K562 (cell line): ENCODE results near the gene FAR1. TPM values are rescaled to one million over a fixed set of nuclear protein-coding genes. Genes with fewer than 3 reads are reported as not detected.

Source experiments
- ATAC-seq: fragments of 200-7000 bp; cut with Tn5 transposase; 3 replicates; pipeline ENCODE4 v1.9.1; 2020; ENCODE audit warnings: moderate library complexity
- BruUV-seq: library from RNA; stranded (reverse); fragments of 400-500 nt; replicated peaks from 2 replicates; lab custom pipeline; 2021; lab: Mats Ljungman, UMichigan
- CTCF ChIA-PET: fragments of 300-600 bp; formaldehyde crosslinking; extraction: SDS; loops from one replicate; lab custom pipeline; 2021; ENCODE audit warnings: low intra/inter-chr PET ratio; lab: Yijun Ruan, JAX
- POLR2A ChIA-PET: fragments of 300-600, 350-650 bp; sonication (Branson Sonifier 250); formaldehyde crosslinking; extraction: SDS; loops from one replicate; lab custom pipeline; 2021; ENCODE audit warnings: antibody characterized with exemption, inconsistent platforms; lab: Yijun Ruan, JAX
- DNase-seq, 4 experiments: peaks; one replicate each; pipeline versions ENCODE4 v3.0.0 to v3.0.0-alpha.2; 2011 to 2018; ENCODE audit warnings: low spot score in 3 of 4, mixed read lengths in 3 of 4; ENCODE audit errors: extremely low read depth in 1 of 4
- FAIRE-seq: peaks from 2 replicates; lab custom pipeline; 2011; peaks lifted over from hg19 to GRCh38; lab: Jason Lieb, UNC
- H2AFZ ChIP-seq: 2 replicates; pipeline ENCODE4 v1.6.0; 2011; ENCODE audit warnings: low read depth, low read length, control low read depth, inconsistent platforms
- H3K27ac ChIP-seq: fragments of 200-600 bp; 3 replicates; pipeline ENCODE4 v1.8.0; 2011; ENCODE audit warnings: low read depth, mild to moderate bottlenecking, control low read depth, inconsistent platforms, low read length, moderate library complexity, mixed read lengths; ENCODE audit errors: extremely low read depth
- H3K27me3 ChIP-seq, 2 experiments: fragments of 300-600 bp in 1 of 2; 2 replicates in 1 of 2; 3 replicates in 1 of 2; pipeline versions ENCODE4 v1.6.0 to v1.8.0; 2011; ENCODE audit warnings: inconsistent platforms in 2 of 2, low read length in 2 of 2, mild to moderate bottlenecking in 1 of 2, mixed read lengths in 1 of 2, moderate library complexity in 1 of 2; ENCODE audit not compliant: control insufficient read depth in 2 of 2, insufficient read depth in 2 of 2
- H3K36me3 ChIP-seq: fragments of 300-600 bp; 3 replicates; pipeline ENCODE4 v1.8.0; 2011; ENCODE audit warnings: mild to moderate bottlenecking, low read length, inconsistent platforms; ENCODE audit not compliant: control insufficient read depth, insufficient read depth
- H3K4me1 ChIP-seq, 2 experiments: fragments of 200-600 bp in 1 of 2; replicated peaks in 1 of 2; 2 replicates in 1 of 2; 3 replicates in 1 of 2; pipeline versions ENCODE4 v1.5.1 to v1.8.0; 2011; ENCODE audit warnings: inconsistent platforms in 2 of 2, low read length in 2 of 2, mild to moderate bottlenecking in 1 of 2, mixed read lengths in 1 of 2, moderate library complexity in 1 of 2; ENCODE audit not compliant: control insufficient read depth in 2 of 2, insufficient read depth in 2 of 2
- H3K4me2 ChIP-seq: 2 replicates; pipeline ENCODE4 v1.6.1; 2011; ENCODE audit warnings: low read length, control low read depth, inconsistent platforms, mixed read lengths; ENCODE audit not compliant: insufficient read depth
- H3K4me3 ChIP-seq: fragments of 200-600 bp; sonication (generic), shearing (Covaris generic); 2 replicates; pipeline ENCODE4 v1.5.1; 2016; ENCODE audit warnings: control low read depth, inconsistent platforms
- H3K79me2 ChIP-seq: fragments of 200-600 bp; 3 replicates; pipeline ENCODE4 v1.8.0; 2011; ENCODE audit warnings: low read length, inconsistent platforms; ENCODE audit not compliant: control insufficient read depth, insufficient read depth
- H3K9ac ChIP-seq, 2 experiments: 2 replicates each; pipeline versions ENCODE4 v1.6.0 to v1.6.1; 2011; ENCODE audit warnings: low read depth in 2 of 2, low read length in 2 of 2, control low read depth in 1 of 2, inconsistent platforms in 1 of 2, mild to moderate bottlenecking in 1 of 2, mixed read lengths in 1 of 2; ENCODE audit not compliant: insufficient read depth in 1 of 2
- H3K9me1 ChIP-seq: one replicate; pipeline ENCODE4 v1.6.0; 2011; ENCODE audit warnings: inconsistent platforms, mild to moderate bottlenecking, low read length, moderate library complexity; ENCODE audit not compliant: control insufficient read depth, insufficient read depth
- H3K9me3 ChIP-seq: replicated peaks from 2 replicates; pipeline ENCODE4 v1.5.1; 2011; ENCODE audit warnings: low read depth, low read length, inconsistent platforms; ENCODE audit not compliant: control insufficient read depth, insufficient read depth
- H4K20me1 ChIP-seq: replicated peaks from 2 replicates; pipeline ENCODE4 v1.6.1; 2011; ENCODE audit warnings: low read length, inconsistent platforms, mixed read lengths; ENCODE audit not compliant: control insufficient read depth, insufficient read depth
- HDAC2 ChIP-seq: fragments of 450-650 bp; IDR thresholded peaks from 2 replicates; pipeline ENCODE4 v1.6.1; 2016; ENCODE audit warnings: mild to moderate bottlenecking
- SNIP1 ChIP-seq: fragments of 450-650 bp; IDR thresholded peaks from 2 replicates; pipeline ENCODE4 v1.7.1; 2017; ENCODE audit warnings: low read depth, mild to moderate bottlenecking
- SREBF1 ChIP-seq: fragments of 150-350 bp; IDR thresholded peaks from 2 replicates; pipeline ENCODE4 v1.6.1; 2014; ENCODE audit warnings: antibody characterized with exemption, low read depth, low read length, borderline replicate concordance
- WGBS: fragments of 100-300 bp; shearing (Covaris generic); methylation state at CpG from one replicate; pipeline ENCODE4 v1.1.6; 2016; ENCODE audit warnings: low coverage, mixed read lengths; ENCODE audit not compliant: insufficient coverage; ENCODE audit errors: missing lambda C conversion rate; 5-methylcytosine and 5-hydroxymethylcytosine counted together
- in situ Hi-C: fragments of 300-500 bp; cut with MboI; formaldehyde crosslinking; loops from 4 replicates; pipeline ENCODE4 v1.15.0; 2018; ENCODE audit warnings: inconsistent platforms, mixed read lengths
- intact Hi-C: fragments of 100-400 bp; cut with micrococcal nuclease; formaldehyde crosslinking; loops from 2 replicates; pipeline ENCODE4 v1.14.2; 2022
- polyA plus RNA-seq, 8 experiments: library from polyadenylated mRNA; depleted of rRNA in 4 of 8; stranded (reverse) in 5 of 8; unstranded in 3 of 8; fragments of >200 nt; fragmentation: Nextera tagmentation in 2 of 8; fragmentation: Illumina TruSeq in 1 of 8; extraction: Ambion mirVana in 2 of 8; extraction: Trizol in 1 of 8; gene quantifications; 2 replicates each; pipeline versions ENCODE4 v1.2.1 to v1.2.3, GENCODE V29; 2011 to 2014; ENCODE audit warnings: inconsistent platforms in 1 of 8, missing spikeins in 1 of 8
- total RNA-seq, 7 experiments: library from RNA; depleted of rRNA in 6 of 7; stranded (reverse); fragments of >200 nt in 6 of 7; fragmentation: Illumina TruSeq in 2 of 7; extraction: Trizol in 2 of 7; gene quantifications; 2 replicates each; pipeline versions ENCODE4 v1.2.1 to v1.2.3, GENCODE V29; 2011 to 2021; ENCODE audit warnings: low replicate concordance in 1 of 7
- TF ChIP-seq, protein P1 (sequence below): sonication (generic); formaldehyde crosslinking; IDR thresholded peaks from 2 replicates; pipeline ENCODE4 v1.8.0; 2023; ENCODE audit warnings: mild to moderate bottlenecking, missing genetic modification reagents
- TF ChIP-seq, protein P2 (sequence below), 2 experiments: IDR thresholded peaks in 1 of 2; conservative IDR thresholded peaks in 1 of 2; 2 replicates each; pipeline ENCODE4 v1.6.1; 2016; ENCODE audit warnings: low read depth in 2 of 2, mild to moderate bottlenecking in 1 of 2, missing compliant biosample characterization in 1 of 2, missing genetic modification characterization in 1 of 2, moderate library complexity in 1 of 2
- TF ChIP-seq, protein P3 (sequence below): fragments of 250-450 bp; sonication (Bioruptor Pico); IDR thresholded peaks from 2 replicates; pipeline ENCODE4 v1.4.0; 2020; ENCODE audit warnings: borderline replicate concordance

Gene FAR1
- total and polyA plus RNA-seq, 9 of the 15 experiments (the other 6 are each of a cell fraction or from before 2014, with no cell fraction given): 17.7 to 88.2 (median 52.6) TPM

DNA sequence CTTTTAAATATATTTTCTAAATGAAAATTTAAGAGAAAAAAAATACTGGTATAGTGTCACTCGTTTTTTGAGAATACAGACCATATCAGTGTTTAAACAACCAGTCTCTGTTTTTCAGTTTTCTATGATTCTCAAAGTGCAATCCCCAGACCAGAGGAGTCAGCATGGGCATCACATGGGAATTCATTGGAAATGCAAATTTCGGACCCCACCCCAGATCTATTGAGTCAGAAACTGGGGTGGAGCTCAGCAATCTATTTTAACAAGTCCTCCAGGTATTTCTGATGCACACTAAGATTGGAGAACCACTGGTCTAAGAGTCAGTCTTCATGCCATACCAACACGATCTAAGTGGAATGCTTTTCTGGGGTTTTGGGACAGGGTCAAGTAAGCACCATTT, 66.1 kb downstream of the FAR1 start (continued):
- TF ChIP-seq, protein P1, sequence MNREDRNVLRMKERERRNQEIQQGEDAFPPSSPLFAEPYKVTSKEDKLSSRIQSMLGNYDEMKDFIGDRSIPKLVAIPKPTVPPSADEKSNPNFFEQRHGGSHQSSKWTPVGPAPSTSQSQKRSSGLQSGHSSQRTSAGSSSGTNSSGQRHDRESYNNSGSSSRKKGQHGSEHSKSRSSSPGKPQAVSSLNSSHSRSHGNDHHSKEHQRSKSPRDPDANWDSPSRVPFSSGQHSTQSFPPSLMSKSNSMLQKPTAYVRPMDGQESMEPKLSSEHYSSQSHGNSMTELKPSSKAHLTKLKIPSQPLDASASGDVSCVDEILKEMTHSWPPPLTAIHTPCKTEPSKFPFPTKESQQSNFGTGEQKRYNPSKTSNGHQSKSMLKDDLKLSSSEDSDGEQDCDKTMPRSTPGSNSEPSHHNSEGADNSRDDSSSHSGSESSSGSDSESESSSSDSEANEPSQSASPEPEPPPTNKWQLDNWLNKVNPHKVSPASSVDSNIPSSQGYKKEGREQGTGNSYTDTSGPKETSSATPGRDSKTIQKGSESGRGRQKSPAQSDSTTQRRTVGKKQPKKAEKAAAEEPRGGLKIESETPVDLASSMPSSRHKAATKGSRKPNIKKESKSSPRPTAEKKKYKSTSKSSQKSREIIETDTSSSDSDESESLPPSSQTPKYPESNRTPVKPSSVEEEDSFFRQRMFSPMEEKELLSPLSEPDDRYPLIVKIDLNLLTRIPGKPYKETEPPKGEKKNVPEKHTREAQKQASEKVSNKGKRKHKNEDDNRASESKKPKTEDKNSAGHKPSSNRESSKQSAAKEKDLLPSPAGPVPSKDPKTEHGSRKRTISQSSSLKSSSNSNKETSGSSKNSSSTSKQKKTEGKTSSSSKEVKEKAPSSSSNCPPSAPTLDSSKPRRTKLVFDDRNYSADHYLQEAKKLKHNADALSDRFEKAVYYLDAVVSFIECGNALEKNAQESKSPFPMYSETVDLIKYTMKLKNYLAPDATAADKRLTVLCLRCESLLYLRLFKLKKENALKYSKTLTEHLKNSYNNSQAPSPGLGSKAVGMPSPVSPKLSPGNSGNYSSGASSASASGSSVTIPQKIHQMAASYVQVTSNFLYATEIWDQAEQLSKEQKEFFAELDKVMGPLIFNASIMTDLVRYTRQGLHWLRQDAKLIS (CRISPR knock-in tag): no peak
- no peak for TF ChIP-seq SREBF1

DNA sequence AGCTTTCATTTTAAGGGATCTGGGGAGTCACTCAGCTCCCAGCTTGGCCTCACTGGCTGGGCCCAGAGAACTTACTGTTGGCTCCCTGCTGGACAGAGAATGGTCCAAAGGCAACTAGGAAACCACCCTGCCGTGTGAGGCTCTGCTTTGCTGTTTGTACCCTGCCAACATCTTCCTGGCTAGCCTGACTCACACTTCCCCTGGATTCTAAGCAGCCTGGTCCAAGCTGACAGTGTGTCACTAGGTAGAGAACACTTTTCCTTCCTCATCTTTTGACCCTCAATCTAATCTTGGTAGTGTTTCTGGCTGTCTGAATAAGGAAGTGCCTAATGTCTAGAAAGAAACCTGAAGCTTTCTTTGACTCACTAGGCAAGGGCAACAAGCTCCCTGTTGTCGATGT, 76.7 kb downstream of the FAR1 start:
- Histone ChIP-seq H3K4me3 (no peak overlapping the region), H3K27me3 (no peaks in the 10 kb centered on the region), H3K4me2 (no peak overlapping the region), H3K27ac (no peak overlapping the region), H3K4me1 (no peaks in the 10 kb centered on the region; a peak in 3 of 5 replicates), H3K9me3 (no peaks in the 10 kb centered on the region), H3K79me2 (no peaks in the 10 kb centered on the region), H2AFZ (no peak overlapping the region), H4K20me1 (no peaks in the 10 kb centered on the region), H3K36me3 (no peaks in the 10 kb centered on the region), H3K9me1 (no peaks in the 10 kb centered on the region), H3K9ac (no peak overlapping the region)
- TF ChIP-seq SNIP1 (no peak), HDAC2 (no peak)
- TF ChIP-seq, protein P2, sequence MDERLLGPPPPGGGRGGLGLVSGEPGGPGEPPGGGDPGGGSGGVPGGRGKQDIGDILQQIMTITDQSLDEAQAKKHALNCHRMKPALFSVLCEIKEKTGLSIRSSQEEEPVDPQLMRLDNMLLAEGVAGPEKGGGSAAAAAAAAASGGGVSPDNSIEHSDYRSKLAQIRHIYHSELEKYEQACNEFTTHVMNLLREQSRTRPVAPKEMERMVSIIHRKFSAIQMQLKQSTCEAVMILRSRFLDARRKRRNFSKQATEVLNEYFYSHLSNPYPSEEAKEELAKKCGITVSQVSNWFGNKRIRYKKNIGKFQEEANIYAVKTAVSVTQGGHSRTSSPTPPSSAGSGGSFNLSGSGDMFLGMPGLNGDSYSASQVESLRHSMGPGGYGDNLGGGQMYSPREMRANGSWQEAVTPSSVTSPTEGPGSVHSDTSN (CRISPR knock-in tag; IDR thresholded peaks at IDR 0.05; ENCODE audit: low read depth): no peak
- TF ChIP-seq, protein P2 (tag; conservative IDR thresholded peaks at IDR 0.05; ENCODE audit: low read depth): no peak
- TF ChIP-seq, protein P3, sequence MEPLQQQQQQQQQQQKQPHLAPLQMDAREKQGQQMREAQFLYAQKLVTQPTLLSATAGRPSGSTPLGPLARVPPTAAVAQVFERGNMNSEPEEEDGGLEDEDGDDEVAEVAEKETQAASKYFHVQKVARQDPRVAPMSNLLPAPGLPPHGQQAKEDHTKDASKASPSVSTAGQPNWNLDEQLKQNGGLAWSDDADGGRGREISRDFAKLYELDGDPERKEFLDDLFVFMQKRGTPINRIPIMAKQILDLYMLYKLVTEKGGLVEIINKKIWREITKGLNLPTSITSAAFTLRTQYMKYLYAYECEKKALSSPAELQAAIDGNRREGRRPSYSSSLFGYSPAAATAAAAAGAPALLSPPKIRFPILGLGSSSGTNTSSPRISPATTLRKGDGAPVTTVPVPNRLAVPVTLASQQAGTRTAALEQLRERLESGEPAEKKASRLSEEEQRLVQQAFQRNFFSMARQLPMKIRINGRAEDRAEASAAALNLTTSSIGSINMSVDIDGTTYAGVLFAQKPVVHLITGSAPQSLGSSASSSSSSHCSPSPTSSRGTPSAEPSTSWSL (CRISPR knock-in tag): no peak
- ChIA-PET POLR2A (interaction anchor here (0.7 to 1.5 kb wide), 2 partner anchors 10 to 22 kb away, joined by 3 to 4 read pairs; no protein-coding TSS in a partner anchor), CTCF (no interaction called here)
- in situ Hi-C loops: no loop called here
- DNase-seq: no peak
- no TSS peak for BruUV-seq
- intact Hi-C loops: no loop called here
- no peak for FAIRE-seq
- ATAC-seq: no peak
- WGBS: 3% methylated on average over 2 of the region's 2 CpGs
